KMS-11 (cell line): ENCODE data around the gene MAP7.

Experiments
- H2AFZ ChIP-seq: fragments of 200-600 bp; sonication (generic); 2 replicates; pipeline ENCODE4 v1.6.1; 2016; ENCODE audit warnings: antibody characterized with exemption, mixed run types, low read depth
- H3K27ac ChIP-seq: fragments of 200-600 bp; sonication (generic); 2 replicates; pipeline ENCODE4 v1.6.1; 2016; ENCODE audit warnings: mild to moderate bottlenecking, mixed run types
- H3K27me3 ChIP-seq: fragments of 200-600 bp; sonication (generic); 2 replicates; pipeline ENCODE4 v1.6.1; 2017; ENCODE audit warnings: mild to moderate bottlenecking, low read depth, mixed run types, moderate library complexity; ENCODE audit not compliant: insufficient read depth
- H3K36me3 ChIP-seq: fragments of 200-600 bp; sonication (generic); 2 replicates; pipeline ENCODE4 v1.6.1; 2017; ENCODE audit warnings: mild to moderate bottlenecking, mixed run types; ENCODE audit not compliant: insufficient read depth
- H3K4me1 ChIP-seq: fragments of 200-600 bp; sonication (generic); 2 replicates; pipeline ENCODE4 v1.6.1; 2016; ENCODE audit warnings: mild to moderate bottlenecking, low read depth, mixed run types; ENCODE audit not compliant: poor library complexity, severe bottlenecking
- H3K4me2 ChIP-seq: fragments of 200-600 bp; sonication (generic); 2 replicates; pipeline ENCODE4 v1.7.0; 2016; ENCODE audit warnings: mild to moderate bottlenecking, mixed run types
- H3K4me3 ChIP-seq: fragments of 200-600 bp; sonication (generic); IDR thresholded peaks from 2 replicates; pipeline ENCODE4 v1.6.1; 2017; ENCODE audit warnings: low read depth, low read length, mixed read lengths; ENCODE audit not compliant: insufficient read depth
- H3K79me2 ChIP-seq: fragments of 200-600 bp; sonication (generic); 2 replicates; pipeline ENCODE4 v1.6.1; 2016; ENCODE audit warnings: low read depth, mixed run types; ENCODE audit not compliant: insufficient read depth
- H3K9ac ChIP-seq: fragments of 200-600 bp; sonication (generic); 2 replicates; pipeline ENCODE4 v1.6.1; 2016; ENCODE audit warnings: mild to moderate bottlenecking, mixed run types
- H4K20me1 ChIP-seq: fragments of 200-600 bp; sonication (generic); 2 replicates; pipeline ENCODE4 v1.6.1; 2016; ENCODE audit warnings: mild to moderate bottlenecking, mixed run types; ENCODE audit not compliant: insufficient read depth
- CTCF ChIP-seq: fragments of 200-600 bp; sonication (generic); conservative IDR thresholded peaks from 2 replicates; pipeline ENCODE4 v1.6.1; 2017; ENCODE audit warnings: low read depth, mild to moderate bottlenecking, antibody characterized with exemption, low read length, moderate library complexity, mixed read lengths

The MAP7 gene

GRCh38 chr6:136506124-136506799, 44.0 kb downstream of the MAP7 start:
- Histone ChIP-seq H2AFZ (no peak overlapping the region), H4K20me1 (no peaks in the 10 kb centered on the region), H3K36me3 (no peaks in the 10 kb centered on the region), H3K4me1 (peaks cover 19% of the 10 kb centered on the region), H3K79me2 (no peaks in the 10 kb centered on the region), H3K4me2 (no peak overlapping the region), H3K9ac (no peak overlapping the region), H3K27ac (no peak overlapping the region), H3K27me3 (no peaks in the 10 kb centered on the region), H3K4me3 (no peak overlapping the region)
- TF ChIP-seq CTCF: no peak

GRCh38 chr6:136503303-136504029, 46.8 kb downstream of the MAP7 start:
- no peak overlapping the region for H3K4me3 ChIP-seq
- no peak for TF ChIP-seq CTCF
- H3K79me2 ChIP-seq: no peaks in the 10 kb centered on the region
- no peak overlapping the region for H3K9ac ChIP-seq
- H3K27ac ChIP-seq: no peak overlapping the region
- no peak overlapping the region for H2AFZ ChIP-seq
- no peaks in the 10 kb centered on the region for H3K27me3 ChIP-seq
- H3K4me1 ChIP-seq: no peaks in the 10 kb centered on the region
- H3K4me2 ChIP-seq: no peak overlapping the region
- no peaks in the 10 kb centered on the region for H3K36me3 ChIP-seq
- no peaks in the 10 kb centered on the region for H4K20me1 ChIP-seq

GRCh38 chr6:136502786-136503185, 47.4 kb downstream of the MAP7 start:
- Histone ChIP-seq H3K36me3 (no peaks in the 10 kb centered on the region), H3K27me3 (no peaks in the 10 kb centered on the region), H3K27ac (no peak overlapping the region), H3K4me2 (no peak overlapping the region), H3K9ac (no peak overlapping the region), H2AFZ (no peak overlapping the region), H4K20me1 (no peaks in the 10 kb centered on the region), H3K4me3 (no peak overlapping the region), H3K79me2 (no peaks in the 10 kb centered on the region), H3K4me1 (no peaks in the 10 kb centered on the region)
- TF ChIP-seq CTCF: no peak

GRCh38 chr6:136501514-136501913, 48.7 kb downstream of the MAP7 start:
- Histone ChIP-seq H3K27me3 (no peaks in the 10 kb centered on the region), H3K4me2 (no peak overlapping the region), H3K9ac (no peak overlapping the region), H3K4me1 (no peaks in the 10 kb centered on the region), H4K20me1 (no peaks in the 10 kb centered on the region), H3K27ac (no peak overlapping the region), H3K4me3 (no peak overlapping the region), H3K79me2 (no peaks in the 10 kb centered on the region), H2AFZ (no peak overlapping the region), H3K36me3 (no peaks in the 10 kb centered on the region)
- no peak for TF ChIP-seq CTCF
